HG03280 (cell line): ENCODE data around the gene C20orf96.
"Not testable (repeated sequence)": the region's sequence is repeated elsewhere in the genome, so short reads cannot be mapped to it uniquely, and the experiment has no call there.

Source experiments
- ATAC-seq: cut with Tn5 transposase; IDR thresholded peaks from one replicate; pipeline ENCODE4 v1.9.1; 2021; ENCODE audit warnings: mild to moderate bottlenecking, moderate library complexity; ENCODE audit not compliant: unreplicated experiment

The C20orf96 gene

GRCh38 chr20:290084-290831 is at the start of gene C20orf96:
TSS of gene C20orf96 (minus strand) at chr20:290750. CDS start at chr20:290610, 140 bp downstream.
- ATAC-seq = peak; percentile 86

GRCh38 chr20:336040-336439 is 45.5 kb upstream of the C20orf96 start:
- ATAC-seq = not testable (repeated sequence)

- no peak for ATAC-seq
These were observed 44.0 kb upstream of the C20orf96 start for GRCh38 chr20:334578-334977.

- ATAC-seq = no peak
These were observed 39.9 kb upstream of the C20orf96 start for GRCh38 chr20:330233-331149.

GRCh38 chr20:329851-330232 is 39.3 kb upstream of the C20orf96 start:
- ATAC-seq = no peak

- no peak for ATAC-seq
These were observed 38.6 kb upstream of the C20orf96 start for GRCh38 chr20:328975-329695.

GRCh38 chr20:328027-328974 is 37.8 kb upstream of the C20orf96 start:
- no peak for ATAC-seq

GRCh38 chr20:327186-328026 is 36.9 kb upstream of the C20orf96 start:
- ATAC-seq = peak; percentile 14

GRCh38 chr20:326645-327185 is 36.2 kb upstream of the C20orf96 start:
- ATAC-seq = no peak

- peak; percentile 9 for ATAC-seq
These were observed 35.5 kb upstream of the C20orf96 start for GRCh38 chr20:325889-326644.

GRCh38 chr20:325045-325888 is 34.7 kb upstream of the C20orf96 start, which contains the start of gene SOX12:
TSS of gene SOX12 (plus strand) at chr20:325552. CDS start at chr20:325925, 373 bp downstream.
- ATAC-seq = peak; percentile 73

- peak; percentile 53 for ATAC-seq
These were observed 33.9 kb upstream of the C20orf96 start for GRCh38 chr20:324177-325044.

GRCh38 chr20:316316-317068 is 25.9 kb upstream of the C20orf96 start:
- ATAC-seq = no peak

- ATAC-seq = no peak
These were observed 23.4 kb upstream of the C20orf96 start for GRCh38 chr20:313948-314347.

- ATAC-seq = no peak
These were observed 22.9 kb upstream of the C20orf96 start for GRCh38 chr20:313402-313801.

- no peak for ATAC-seq
These were observed 22.3 kb upstream of the C20orf96 start for GRCh38 chr20:312866-313265.
